HUES48 (cell line): Measurements from ENCODE around the gene YEATS2.

Experiments used
- H3K27ac ChIP-seq: one replicate; pipeline ENCODE4 v1.7.0; 2013; ENCODE audit warnings: low read depth, low read length, inconsistent platforms
- H3K27me3 ChIP-seq: 2 replicates; pipeline ENCODE4 v1.6.1; 2013; ENCODE audit warnings: mild to moderate bottlenecking, low read length; ENCODE audit not compliant: control insufficient read depth, insufficient read depth
- H3K36me3 ChIP-seq: 2 replicates; pipeline ENCODE4 v1.6.1; 2013; ENCODE audit warnings: low read length; ENCODE audit not compliant: control insufficient read depth, insufficient read depth
- H3K4me1 ChIP-seq: 2 replicates; pipeline ENCODE4 v1.6.1; 2013; ENCODE audit warnings: mild to moderate bottlenecking, low read length; ENCODE audit not compliant: control insufficient read depth, insufficient read depth
- H3K4me3 ChIP-seq: 2 replicates; pipeline ENCODE4 v1.5.1; 2013; ENCODE audit warnings: mild to moderate bottlenecking, low read depth, low read length
- H3K9ac ChIP-seq: 2 replicates; pipeline ENCODE4 v1.6.1; 2013; ENCODE audit warnings: mild to moderate bottlenecking, low read depth, low read length, moderate library complexity
- H3K9me3 ChIP-seq: 2 replicates; pipeline ENCODE4 v1.6.1; 2013; ENCODE audit warnings: low read length; ENCODE audit not compliant: control insufficient read depth, insufficient read depth

Gene YEATS2

DNA sequence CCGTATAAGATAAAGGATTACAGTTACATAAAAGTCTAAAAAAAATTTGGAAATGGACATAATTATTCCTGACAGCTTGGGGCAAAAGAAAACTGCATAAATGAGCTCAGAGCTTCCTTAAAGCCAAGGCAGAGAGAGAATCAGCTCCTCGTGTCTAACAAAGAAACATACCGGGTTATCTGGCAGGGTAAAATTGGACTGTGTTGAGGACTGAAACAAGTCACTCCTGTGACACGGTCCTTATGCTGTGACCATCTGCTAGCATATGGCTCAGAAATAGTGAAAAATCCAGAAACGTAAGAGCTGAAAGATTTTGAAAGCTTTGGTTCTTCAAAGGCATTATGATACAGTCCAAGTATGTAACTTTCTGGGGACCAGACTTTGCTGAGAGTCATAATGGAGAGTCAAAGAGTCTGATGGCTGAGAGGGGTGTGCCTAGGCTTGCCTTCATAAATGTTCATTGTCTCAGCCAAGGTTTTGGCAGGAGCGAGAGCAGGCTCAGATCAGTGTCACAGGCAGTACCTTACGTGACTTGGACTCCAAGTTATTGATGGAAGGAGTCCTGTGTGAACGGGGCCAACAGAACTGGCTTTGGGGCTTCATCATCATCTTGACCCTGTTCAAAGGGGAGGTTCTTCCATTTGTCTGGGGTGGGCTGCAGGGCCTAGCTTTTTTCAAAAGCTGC lies 115.3 kb downstream of the YEATS2 start:
- no peaks in the 10 kb centered on the region for H3K9me3 ChIP-seq
- H3K27me3 ChIP-seq: no peaks in the 10 kb centered on the region
- no peaks in the 10 kb centered on the region for H3K4me1 ChIP-seq
- no peak overlapping the region for H3K4me3 ChIP-seq
- H3K9ac ChIP-seq: no peak overlapping the region
- H3K36me3 ChIP-seq: peaks cover 58% of the 10 kb centered on the region
- no peak overlapping the region for H3K27ac ChIP-seq

DNA sequence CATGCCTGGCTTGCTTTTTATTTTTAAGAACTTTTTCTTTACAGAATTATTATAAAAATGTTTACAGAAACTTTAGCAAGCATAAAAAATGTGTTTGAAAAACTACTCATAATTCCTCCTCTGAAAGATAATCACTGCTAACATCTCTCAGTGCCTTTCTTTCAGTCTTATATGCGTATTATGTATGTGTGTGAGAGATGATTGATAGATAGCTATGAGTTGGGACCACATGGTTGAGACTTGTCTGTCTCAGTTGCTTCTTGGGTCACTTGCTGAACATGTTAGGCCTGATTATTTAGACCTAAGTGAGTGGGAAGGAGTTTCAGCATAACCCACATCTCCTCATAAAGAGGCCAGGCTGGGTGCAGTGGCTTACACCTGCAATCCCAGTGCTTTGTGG lies 116.6 kb downstream of the YEATS2 start:
- H3K36me3 ChIP-seq: peaks cover 45% of the 10 kb centered on the region

DNA sequence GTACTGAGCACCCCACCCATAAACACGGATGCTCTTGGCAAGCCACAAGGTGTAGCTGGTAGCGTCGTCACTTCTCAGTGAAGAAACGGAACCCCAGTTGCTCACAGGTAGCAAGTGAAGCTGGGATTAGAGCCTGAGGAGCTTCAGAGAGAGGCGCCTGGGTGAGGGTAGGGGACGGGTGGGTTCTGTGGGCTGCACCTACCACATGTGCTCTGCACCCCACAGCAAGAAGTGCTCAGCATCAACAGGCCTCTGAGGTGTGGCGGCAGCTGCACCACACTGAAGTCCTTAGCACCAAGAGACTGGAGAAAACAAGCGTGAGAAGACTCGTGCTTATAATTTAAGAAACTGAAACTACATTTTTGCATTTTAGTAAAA lies 118.0 kb downstream of the YEATS2 start:
- H3K27ac ChIP-seq: no peak overlapping the region
- H3K36me3 ChIP-seq: peaks cover 32% of the 10 kb centered on the region
- no peaks in the 10 kb centered on the region for H3K9me3 ChIP-seq
- H3K27me3 ChIP-seq: no peaks in the 10 kb centered on the region
- H3K9ac ChIP-seq: no peak overlapping the region
- H3K4me1 ChIP-seq: no peaks in the 10 kb centered on the region
- H3K4me3 ChIP-seq: no peak overlapping the region

More for the DNA sequence above, 116.6 kb downstream of the YEATS2 start:
- Histone ChIP-seq H3K27me3 (no peaks in the 10 kb centered on the region), H3K9ac (no peak overlapping the region), H3K9me3 (no peaks in the 10 kb centered on the region), H3K4me3 (no peak overlapping the region), H3K4me1 (no peaks in the 10 kb centered on the region), H3K27ac (no peak overlapping the region)

DNA sequence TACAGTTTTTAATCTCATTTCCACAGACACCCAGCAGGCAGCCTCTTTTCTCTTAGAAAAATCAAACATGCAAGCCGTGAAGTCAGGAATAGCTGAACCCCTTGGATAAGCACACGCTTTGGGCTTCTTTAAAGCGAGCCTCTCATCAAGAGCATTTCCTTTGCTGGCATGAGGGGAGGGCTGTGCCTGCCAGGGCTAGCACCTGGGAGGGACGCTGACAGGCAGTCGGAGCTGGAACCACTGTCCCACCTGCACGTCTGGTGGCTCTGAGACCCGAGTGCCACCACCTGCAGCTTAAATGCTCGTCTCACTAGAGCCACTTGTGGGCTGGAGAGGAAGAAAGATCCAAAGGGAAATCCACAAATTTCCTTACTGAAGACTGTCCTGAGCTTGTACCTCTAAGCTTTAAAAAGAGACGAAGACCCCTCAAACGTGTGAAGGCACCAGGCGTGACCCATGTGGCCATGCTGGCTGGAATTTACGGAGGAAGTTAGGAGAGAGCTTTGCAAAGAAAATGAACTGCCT lies 118.4 kb downstream of the YEATS2 start:
- Histone ChIP-seq H3K9ac (no peak overlapping the region), H3K27ac (no peak overlapping the region), H3K36me3 (peaks cover 27% of the 10 kb centered on the region)

DNA sequence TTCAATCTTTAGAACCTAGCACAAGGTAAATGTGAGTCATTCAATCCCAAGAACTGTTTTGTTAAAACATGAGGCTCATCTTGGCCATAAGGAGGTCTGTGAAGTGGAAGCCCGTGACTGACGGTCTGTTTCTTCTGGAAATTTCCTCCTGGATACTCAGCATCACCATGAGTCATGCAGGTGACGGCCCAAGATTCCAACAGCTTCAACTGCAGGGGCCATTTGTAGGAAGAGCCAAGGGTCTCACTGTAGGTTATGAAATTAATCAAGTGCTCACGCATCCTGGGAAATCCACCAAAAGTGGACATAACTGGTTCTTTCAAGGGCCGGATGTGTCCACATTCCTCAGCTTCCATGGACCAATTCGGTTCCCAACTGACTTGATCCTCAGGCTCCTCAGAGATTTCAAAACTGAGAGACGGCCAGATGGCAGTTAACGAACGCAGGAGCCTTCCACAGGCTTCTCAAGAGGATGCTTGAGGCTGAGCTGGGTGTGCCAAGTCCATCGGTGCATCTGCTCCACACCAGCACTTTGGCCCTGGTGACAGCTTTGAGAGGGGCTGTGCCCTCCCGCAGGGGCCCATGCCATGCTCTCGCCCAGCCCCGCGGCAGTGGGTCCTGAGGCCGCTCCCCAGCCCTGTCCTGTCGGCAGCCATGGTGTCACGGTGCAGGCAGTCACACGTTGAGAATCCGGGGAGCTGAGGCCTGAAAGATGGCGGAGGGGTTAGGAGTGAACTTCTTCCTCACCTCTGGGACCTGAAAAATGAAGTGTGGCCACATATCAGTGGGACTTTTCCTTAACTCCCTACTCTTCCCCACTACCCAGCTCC lies 119.3 kb downstream of the YEATS2 start:
- H3K27ac ChIP-seq: no peak overlapping the region
- no peak overlapping the region for H3K9ac ChIP-seq
- H3K27me3 ChIP-seq: no peaks in the 10 kb centered on the region
- no peaks in the 10 kb centered on the region for H3K4me1 ChIP-seq
- H3K9me3 ChIP-seq: no peaks in the 10 kb centered on the region
- H3K4me3 ChIP-seq: no peak overlapping the region
- H3K36me3 ChIP-seq: peaks cover 18% of the 10 kb centered on the region

More for the DNA sequence above, 118.4 kb downstream of the YEATS2 start:
- Histone ChIP-seq H3K9me3 (no peaks in the 10 kb centered on the region), H3K4me1 (no peaks in the 10 kb centered on the region), H3K4me3 (no peak overlapping the region), H3K27me3 (no peaks in the 10 kb centered on the region)

DNA sequence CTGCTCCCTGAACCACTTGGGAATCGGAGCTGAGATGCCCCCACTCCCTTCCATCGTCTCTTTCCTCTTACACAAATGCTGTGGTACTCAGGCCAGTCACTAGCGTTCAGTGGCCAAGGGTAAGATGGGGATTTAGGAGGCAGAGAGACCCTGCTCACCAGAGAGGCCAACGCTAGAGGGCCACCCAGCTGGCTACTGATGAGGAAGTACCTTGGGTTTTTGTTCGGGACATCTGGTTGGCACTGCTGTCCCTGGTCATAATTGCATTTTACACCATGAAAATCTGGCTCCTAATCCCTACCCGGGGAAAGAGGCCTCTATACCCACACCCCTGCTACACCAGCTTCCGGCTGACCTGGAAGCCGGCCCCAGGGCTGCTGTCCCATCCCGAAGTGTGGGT lies 120.0 kb downstream of the YEATS2 start:
- Histone ChIP-seq H3K27me3 (no peaks in the 10 kb centered on the region), H3K4me1 (no peaks in the 10 kb centered on the region), H3K9me3 (no peaks in the 10 kb centered on the region), H3K4me3 (no peak overlapping the region), H3K36me3 (peaks cover 11% of the 10 kb centered on the region), H3K9ac (no peak overlapping the region), H3K27ac (no peak overlapping the region)

DNA sequence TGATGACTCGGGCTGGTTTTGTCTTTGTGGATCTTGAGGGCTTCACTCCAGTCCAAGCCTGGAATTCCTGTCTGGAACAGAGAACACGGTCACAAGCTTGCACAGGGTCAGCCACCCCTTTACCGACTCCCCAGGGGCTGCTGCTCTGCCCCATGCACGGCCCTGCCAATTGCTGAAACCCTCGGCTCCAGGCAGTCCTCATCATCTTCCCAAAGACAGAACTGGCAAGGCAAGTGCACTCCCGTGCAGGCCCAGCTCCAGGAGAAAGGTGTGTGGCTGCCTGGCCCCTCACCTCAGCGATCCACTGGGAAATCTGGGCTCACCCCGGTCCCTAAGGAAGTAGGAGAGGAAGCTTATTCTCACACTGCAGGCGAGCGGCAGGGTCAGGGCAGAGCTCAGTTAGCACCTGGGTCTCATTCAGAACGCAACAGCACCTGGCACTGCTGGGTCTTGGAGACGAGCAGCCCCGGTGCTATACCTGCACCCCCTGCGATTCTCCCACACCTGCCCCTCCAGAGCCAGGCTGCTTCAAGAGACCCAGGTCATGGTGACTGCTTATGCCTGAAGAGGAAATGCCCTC lies 120.5 kb downstream of the YEATS2 start:
- Histone ChIP-seq H3K9me3 (no peaks in the 10 kb centered on the region), H3K27ac (no peak overlapping the region), H3K9ac (no peak overlapping the region), H3K4me1 (no peaks in the 10 kb centered on the region), H3K36me3 (peaks cover 8% of the 10 kb centered on the region; the same call in 1 of the 2 replicates), H3K4me3 (no peak overlapping the region), H3K27me3 (no peaks in the 10 kb centered on the region)

DNA sequence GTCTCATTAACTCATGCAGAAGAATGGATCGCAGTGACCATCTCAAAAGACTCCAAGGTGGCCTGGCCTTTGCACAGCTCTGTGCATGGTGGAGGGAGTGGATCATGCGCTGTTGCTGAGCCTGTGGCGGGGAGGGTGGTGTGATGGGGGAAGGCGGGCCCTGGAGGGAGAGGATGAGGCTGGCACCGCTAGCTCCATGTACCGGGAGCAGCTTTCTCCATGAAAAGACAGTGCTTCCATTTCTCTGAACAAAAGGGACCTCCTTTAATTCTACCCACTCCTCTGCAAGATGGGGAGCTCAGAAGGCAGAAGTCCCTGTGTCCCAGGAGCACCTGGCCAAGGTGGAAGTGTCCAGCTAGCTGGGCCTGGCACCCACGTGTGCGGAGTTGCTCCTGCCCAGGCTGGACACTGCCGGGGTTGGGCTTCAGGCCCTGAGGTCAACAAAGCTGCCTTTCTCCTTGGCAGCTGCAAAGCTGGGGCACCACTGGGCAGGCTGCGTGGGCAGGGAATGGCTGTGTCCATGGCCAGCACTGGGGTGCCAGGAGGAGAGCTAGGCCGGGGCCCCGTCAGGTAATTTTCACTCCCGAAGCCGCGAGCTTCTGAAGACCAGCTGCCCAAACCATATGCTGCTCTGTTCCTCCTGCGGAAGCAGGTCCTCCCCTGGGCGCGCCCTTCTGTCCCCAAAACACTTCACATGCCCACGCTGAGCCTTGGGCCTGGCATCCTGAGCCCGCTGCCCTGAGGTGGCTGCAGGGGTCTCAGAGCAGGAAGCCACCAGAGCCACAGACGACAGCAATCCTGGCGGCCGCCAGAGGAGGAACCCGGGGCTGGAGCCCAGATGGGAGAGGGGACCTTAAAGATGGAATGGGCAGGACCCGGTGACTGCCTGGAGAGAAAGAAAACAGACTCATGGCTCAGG lies 121.4 kb downstream of the YEATS2 start:
- H3K4me1 ChIP-seq: no peaks in the 10 kb centered on the region; the same call in 1 of the 2 replicates
- H3K36me3 ChIP-seq: peaks cover 8% of the 10 kb centered on the region; the same call in 1 of the 2 replicates
- no peak overlapping the region for H3K4me3 ChIP-seq
- H3K9ac ChIP-seq: no peak overlapping the region
- H3K27me3 ChIP-seq: peaks cover 5% of the 10 kb centered on the region; the same call in 1 of the 2 replicates
- H3K27ac ChIP-seq: no peak overlapping the region
- no peaks in the 10 kb centered on the region for H3K9me3 ChIP-seq

DNA sequence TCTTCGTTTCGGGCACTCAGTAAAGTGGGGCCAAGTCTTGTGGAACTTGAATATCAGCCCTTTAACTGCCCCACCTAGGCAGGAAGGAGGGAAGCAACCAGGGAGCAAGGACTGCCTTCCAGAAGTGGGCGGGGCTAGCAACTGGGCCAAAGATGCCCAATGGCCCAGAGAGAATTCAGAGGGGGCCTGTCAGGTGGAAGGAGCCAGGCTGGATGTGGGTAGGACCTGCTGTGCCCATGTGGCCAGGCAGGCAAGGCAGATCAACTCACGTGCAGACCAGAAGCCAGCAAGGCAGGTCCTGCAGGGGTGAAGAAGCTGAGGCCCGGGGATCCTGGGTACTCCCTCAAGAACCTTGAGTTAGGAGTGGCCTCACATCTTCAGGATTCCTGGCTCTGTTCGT lies 122.2 kb downstream of the YEATS2 start:
- H3K36me3 ChIP-seq: peaks cover 8% of the 10 kb centered on the region; the same call in 1 of the 2 replicates
- no peaks in the 10 kb centered on the region for H3K9me3 ChIP-seq
- H3K9ac ChIP-seq: no peak overlapping the region
- no peak overlapping the region for H3K27ac ChIP-seq
- peaks cover 10% of the 10 kb centered on the region; the same call in 1 of the 2 replicates for H3K27me3 ChIP-seq
- H3K4me3 ChIP-seq: no peak overlapping the region
- peaks cover 5% of the 10 kb centered on the region; the same call in 1 of the 2 replicates for H3K4me1 ChIP-seq

DNA sequence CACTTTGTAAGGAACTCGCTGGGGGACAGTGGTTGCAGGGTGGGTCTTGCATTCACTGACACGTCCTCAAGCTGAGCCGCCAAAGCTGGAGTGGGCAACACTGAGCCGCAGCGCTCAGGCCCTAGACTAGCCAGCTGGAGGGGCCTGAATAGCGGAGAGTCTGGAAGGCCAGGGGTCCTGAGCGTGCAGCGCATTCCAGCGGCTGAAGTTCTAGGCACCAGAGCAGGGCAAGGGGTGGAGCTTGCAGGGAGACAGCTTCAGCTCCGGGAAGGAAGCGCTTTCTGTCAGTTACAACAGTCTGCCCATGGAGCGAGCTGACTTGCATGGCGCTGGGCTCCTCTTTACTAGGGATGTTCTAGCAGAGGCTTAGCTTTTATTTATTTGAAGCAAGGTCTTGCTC lies 125.0 kb downstream of the YEATS2 start:
- Histone ChIP-seq H3K4me3 (no peak overlapping the region), H3K4me1 (peaks cover 5% of the 10 kb centered on the region; the same call in 1 of the 2 replicates), H3K27ac (no peak overlapping the region), H3K9me3 (no peaks in the 10 kb centered on the region), H3K36me3 (no peaks in the 10 kb centered on the region), H3K9ac (no peak overlapping the region), H3K27me3 (peaks cover 10% of the 10 kb centered on the region; the same call in 1 of the 2 replicates)
